GM19468 (cell line): ENCODE measurements around the gene CTIF.

ENCODE experiments used
- ATAC-seq: cut with Tn5 transposase; IDR thresholded peaks from one replicate; pipeline ENCODE4 v1.9.1; 2021; ENCODE audit warnings: mild to moderate bottlenecking, moderate library complexity, moderate number of reproducible peaks; ENCODE audit not compliant: unreplicated experiment; ENCODE audit errors: extremely low read depth

The CTIF gene

DNA sequence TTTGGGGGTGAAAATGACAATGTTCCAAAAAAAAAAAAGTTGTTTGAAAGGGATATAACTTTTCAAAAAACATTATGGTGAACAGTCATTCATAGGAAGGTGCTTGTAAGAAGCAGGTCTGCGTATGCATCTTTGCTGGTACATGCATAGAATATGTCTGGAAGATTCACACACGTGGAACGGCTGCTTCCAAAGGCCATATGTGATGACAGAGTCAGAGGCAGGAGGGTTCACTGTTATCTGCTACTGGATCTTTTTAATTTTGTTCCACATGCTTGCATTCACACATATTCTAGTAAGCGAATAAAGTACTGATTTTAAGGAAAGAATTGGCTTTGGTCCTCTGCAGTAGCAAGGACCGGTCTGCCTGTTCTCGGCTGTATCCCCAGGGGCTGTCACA is 218.5 kb downstream of the CTIF start:
- no peak for ATAC-seq

GRCh38 chr18:48757906-48758305 is 219.1 kb downstream of the CTIF start:
- no peak for ATAC-seq

DNA sequence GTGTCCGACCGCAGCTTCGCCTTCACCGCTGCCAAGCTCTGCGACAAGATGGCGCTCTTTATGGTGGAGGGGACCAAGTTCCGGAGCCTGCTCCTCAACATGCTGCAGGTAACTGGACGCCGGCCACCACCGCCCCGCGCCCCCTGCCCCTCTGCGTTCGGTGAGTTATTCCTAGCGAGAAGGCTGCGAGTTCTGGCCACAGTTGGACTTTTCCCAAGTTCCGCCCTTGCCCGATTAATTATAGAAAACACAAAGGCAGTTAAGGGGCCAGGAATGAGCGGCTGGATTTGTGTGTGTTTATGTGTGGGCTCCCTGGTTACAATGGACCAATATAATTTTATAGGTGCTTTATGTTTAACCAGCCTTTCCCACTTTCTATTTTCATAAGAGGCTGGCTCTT is 222.8 kb downstream of the CTIF start:
- no peak for ATAC-seq

- no peak for ATAC-seq
Observed at GRCh38 chr18:48762022-48762421, 223.2 kb downstream of the CTIF start.

DNA sequence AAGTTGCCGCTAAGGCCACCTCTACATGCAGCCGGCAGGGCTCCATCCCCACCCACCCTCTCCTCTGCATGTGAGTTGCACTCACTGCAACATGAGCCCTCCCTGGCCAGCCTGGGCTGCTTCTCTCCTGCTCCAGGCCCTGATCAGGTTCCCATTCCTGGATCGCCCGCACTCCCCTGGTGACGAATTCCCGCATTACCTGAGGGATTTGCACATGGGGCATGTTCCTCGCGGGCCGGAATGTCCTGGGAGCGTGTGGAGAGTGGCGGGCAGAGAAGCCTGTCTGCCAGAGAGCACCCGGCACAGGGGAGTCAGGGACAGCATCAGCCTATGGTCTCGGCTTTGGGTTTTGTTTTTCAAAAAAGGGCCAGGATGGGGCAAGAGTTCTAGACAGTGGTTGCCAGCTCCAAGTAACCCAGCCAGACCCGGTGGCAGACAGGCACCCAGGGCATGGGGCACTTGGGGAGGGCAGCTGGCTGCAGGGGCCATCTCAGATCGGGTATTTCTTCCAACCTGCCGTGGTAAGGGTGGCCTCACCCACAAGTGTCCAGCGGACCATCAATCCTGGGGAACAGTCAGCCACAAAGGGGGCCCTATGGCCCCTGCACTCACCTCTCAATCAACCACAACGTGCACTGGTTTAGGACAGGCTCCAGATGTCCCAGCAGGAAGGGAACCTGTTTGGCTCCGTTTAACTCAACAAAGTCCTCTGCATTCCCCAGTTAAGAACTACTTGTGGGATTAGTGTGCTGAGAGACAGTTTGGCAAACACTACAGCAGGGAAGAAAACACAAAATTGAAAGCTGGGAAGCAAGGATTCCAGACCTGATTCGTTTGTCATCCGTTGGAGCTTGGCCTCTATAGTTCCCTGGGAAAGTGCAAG is 224.2 kb downstream of the CTIF start:
- no peak for ATAC-seq

GRCh38 chr18:48763719-48764100 is 224.9 kb downstream of the CTIF start:
- no peak for ATAC-seq

DNA sequence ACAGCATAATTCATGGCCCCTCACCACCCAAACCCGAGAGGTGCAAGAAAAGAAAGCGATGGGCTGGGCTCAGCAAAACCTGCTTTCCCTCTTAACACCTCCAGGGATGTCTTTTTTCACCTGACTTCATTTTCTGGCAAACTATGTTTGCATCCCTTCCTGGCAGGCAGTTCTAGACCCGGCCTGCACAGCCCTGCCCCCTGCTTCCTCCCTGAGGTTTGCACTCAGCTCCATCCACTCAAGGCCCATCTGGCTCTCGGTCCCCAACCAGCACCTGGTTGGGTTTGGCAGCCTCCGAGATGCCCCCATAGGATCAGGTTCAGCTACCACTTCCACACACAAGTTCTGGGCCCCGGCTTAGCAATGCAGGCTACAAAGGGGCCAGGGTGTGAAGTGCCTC is 226.2 kb downstream of the CTIF start:
- no peak for ATAC-seq

GRCh38 chr18:48766026-48766425 is 227.2 kb downstream of the CTIF start:
- ATAC-seq: no peak

GRCh38 chr18:48766487-48766886 is 227.7 kb downstream of the CTIF start:
- ATAC-seq: no peak

DNA sequence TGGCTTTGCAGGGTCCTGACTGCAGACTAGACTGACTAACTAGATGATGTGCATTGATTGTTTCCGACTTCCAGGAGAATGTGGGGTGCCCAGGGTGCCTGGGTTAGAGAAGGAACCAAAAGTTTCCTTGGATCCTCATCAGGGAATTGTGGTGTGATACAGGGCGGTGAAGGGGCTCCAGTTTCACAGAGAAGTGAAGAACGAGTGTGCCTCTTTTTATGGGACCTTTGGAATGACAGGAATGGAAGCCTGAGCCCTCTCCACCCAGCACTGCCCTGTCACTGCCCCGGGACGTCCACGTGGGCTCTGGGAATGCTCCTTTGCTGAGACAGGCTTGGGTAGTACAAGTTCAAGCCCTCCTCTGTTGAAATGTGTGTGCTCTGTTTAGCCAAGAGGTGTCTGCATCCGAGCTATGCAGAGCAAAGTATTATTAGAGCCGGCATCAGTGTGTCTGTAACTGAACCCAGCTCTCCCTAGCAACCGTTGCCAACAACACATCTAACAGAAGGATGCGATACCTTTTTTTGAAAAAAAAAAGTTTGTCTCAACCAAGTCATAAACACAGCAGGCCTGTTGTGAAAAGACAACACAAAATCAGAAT is 228.4 kb downstream of the CTIF start:
- no peak for ATAC-seq

DNA sequence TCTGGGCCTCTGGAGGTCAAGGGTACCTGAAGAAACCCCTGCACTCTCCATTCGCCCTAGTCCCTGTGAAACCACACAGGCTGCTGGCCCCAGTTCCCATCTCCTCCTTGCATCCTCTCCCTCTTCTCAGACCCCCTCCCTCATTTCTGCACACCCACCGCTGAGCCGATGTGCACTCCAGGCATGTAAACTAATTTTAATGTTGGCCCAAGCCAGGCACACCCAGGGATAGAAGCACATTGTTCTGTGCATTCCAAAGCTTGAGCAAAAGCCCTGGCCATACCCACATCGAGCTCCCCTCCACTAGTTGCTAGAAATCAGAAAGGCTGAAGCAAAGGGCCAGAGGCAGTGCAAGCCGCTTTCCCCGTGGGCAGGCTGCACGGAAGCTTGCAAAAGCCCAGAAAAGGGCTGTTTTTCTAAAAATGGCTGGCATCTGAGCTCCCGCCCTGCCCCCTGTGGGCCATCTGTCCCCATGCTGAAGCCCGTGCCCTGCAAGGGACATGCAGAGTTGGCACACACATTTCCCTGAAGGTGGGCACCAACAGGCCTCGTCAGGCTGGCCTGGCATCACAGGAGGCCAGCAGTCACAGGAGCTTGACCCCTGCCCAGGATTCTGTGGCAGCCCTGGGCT is 230.3 kb downstream of the CTIF start:
- no peak for ATAC-seq

DNA sequence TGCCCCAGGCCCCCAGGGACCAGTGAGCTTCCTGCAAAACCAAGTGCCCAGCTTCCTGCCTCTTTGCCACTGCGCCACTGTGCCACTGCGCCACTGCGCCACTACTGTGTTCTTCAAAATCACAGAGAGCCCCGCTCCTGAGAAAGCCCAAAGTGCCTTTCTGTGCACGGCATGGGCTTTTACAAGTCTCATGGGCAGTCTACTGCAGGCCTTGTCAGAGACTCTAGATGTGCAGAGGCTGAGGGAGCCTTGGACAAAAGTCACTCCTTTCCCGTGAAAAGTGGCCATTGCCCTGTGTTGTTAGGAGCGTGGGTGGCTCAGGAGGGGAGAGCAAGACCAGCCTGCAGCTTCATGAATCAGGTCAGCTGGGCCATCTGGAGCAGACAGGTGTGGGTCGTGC is 231.4 kb downstream of the CTIF start:
- no peak for ATAC-seq

DNA sequence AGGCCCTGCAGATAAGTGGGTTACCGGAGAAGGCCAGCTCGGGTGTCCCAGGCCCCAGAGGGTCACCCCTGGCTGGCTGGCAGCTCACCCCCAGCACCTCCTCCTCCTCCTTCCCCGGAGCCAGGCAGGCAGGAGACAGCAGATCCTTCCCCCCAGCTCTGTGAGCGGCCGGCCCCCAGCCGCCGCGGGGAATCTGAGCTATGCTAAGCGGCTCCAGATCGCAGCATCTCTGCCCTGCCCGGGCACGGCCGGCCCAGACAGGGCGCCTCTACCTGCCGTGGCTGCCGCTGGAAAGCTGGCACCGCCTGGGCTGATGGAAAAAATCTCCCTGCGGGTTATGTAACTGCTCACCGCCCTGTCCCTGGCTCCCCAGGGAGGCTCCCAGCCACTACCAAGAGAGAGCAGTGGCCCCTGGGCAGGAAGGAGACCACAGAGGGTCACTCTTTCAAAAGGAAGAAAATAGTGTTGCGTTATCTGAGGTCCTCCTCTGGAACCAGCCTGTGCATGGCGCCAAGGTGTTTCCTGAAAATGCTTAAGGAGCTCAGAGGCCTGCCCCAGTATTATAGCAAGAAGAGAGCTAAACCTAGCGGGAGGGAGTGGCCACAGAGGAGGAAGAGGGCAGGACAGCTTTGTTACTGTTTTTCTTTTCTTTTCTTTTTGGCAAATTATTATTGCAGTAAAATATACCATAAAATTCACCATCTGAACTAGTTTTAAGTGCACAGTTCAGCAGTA is 233.0 kb downstream of the CTIF start:
- ATAC-seq: no peak

- no peak for ATAC-seq
Observed at GRCh38 chr18:48772457-48772856, 233.6 kb downstream of the CTIF start.

- no peak for ATAC-seq
Observed at GRCh38 chr18:48773821-48774220, 235.0 kb downstream of the CTIF start.

DNA sequence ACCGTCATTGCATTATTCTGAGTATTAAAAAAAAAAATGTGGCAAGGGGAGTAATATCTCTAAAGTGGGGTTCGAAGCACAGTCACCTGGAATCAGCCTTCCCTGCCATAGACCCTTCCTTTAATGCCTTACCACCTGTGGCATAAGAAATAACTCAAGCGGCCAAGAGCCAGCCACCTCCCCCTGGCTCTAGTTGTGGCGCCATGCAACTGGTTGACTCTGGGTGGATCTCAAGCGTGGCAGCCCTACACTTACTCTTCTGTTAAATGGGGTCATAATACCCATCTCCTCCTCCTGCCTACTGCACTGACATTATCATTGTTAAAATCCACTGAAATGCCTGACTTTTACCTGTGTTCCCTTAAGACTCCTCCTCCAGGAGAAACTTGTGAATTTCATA is 236.1 kb downstream of the CTIF start:
- ATAC-seq: no peak

DNA sequence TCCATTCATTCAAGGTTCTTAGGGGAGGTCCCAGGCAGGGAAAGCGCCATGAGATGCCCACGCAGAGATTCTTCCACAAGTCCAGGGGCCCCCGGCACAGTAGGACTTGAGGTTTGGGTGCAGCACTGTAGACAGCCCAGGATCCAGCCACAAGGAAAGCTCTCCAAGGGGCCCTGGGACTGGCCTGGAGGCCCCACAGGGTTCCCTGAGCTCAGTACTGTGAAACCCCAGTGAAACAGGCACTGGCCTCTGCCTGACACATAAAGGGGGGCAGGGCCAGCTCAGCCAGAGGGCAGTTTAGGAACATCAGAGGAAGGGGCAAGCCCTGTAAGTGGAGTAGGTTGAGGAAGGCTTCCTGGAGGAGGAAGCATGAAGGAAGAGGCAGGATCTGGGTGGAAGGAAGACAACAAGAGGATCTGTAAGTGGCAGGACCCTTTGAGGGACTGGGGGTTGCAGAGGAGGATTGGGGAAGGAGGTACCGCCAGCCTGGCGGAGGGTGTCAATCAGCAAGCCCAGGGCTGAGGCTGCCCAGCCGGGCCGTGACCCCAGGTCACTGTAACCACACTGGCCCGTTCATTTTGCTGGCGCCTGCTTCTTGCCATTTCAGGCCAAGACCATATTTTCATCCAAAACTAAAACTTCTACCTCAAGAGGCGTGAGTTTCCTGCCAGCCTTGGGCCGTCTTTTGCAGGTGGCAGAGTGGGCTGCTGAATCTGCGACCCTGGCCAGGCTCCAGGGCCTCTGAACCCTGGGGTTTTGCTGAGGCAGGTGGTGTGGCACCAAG is 236.7 kb downstream of the CTIF start:
- no peak for ATAC-seq

- no peak for ATAC-seq
Observed at GRCh38 chr18:48776156-48776555, 237.3 kb downstream of the CTIF start.

- no peak for ATAC-seq
Observed at GRCh38 chr18:48776641-48777025, 237.8 kb downstream of the CTIF start.
